AG09319 (cell line): ENCODE measurements around the gene MAN2B2.
"Not testable (repeated sequence)": the region's sequence is repeated elsewhere in the genome, so short reads cannot be mapped to it uniquely, and the experiment has no call there.

ENCODE experiments used
- DNase-seq: peaks from one replicate; pipeline ENCODE4 v3.0.0-alpha.2; 2010; ENCODE audit warnings: low read depth; ENCODE audit errors: extremely low read depth
- CTCF ChIP-seq: IDR thresholded peaks from 2 replicates; pipeline ENCODE4 v1.5.1; 2011; ENCODE audit warnings: low read depth, mild to moderate bottlenecking, inconsistent platforms, low read length, moderate library complexity

Gene MAN2B2

GRCh38 chr4:6647582-6648230 is 72.7 kb downstream of the MAN2B2 start:
- DNase-seq, result no peak
- no peak for TF ChIP-seq CTCF

- TF ChIP-seq CTCF, result no peak
- no peak for DNase-seq
Observed at GRCh38 chr4:6649216-6649615, 74.2 kb downstream of the MAN2B2 start.

- not testable (repeated sequence) for DNase-seq
Observed at GRCh38 chr4:6654211-6654610, 79.2 kb downstream of the MAN2B2 start.

- not testable (repeated sequence) for DNase-seq
Observed at GRCh38 chr4:6655291-6655690, 80.3 kb downstream of the MAN2B2 start.

- no peak for TF ChIP-seq CTCF
- no peak for DNase-seq
Observed at GRCh38 chr4:6655924-6656323, 80.9 kb downstream of the MAN2B2 start.

- no peak for DNase-seq
- no peak for TF ChIP-seq CTCF
Observed at GRCh38 chr4:6657242-6658208, 82.5 kb downstream of the MAN2B2 start.

- no peak for TF ChIP-seq CTCF
- DNase-seq, result no peak
Observed at GRCh38 chr4:6658209-6658595, 83.2 kb downstream of the MAN2B2 start.

GRCh38 chr4:6658597-6659075 is 83.6 kb downstream of the MAN2B2 start:
- TF ChIP-seq CTCF, result no peak
- no peak for DNase-seq
